Endometrial microvascular endothelial cells (primary cell): Measurements from ENCODE around the gene SLC38A10. TPM values are rescaled to one million over a fixed set of nuclear protein-coding genes. Genes with fewer than 3 reads are reported as not detected.

Experiments
- in situ Hi-C: cut with HindIII; loops from 2 replicates; pipeline ENCODE4 v1.10.0; 2017; ENCODE audit warnings: low sequenced_read_pairs, low pct_unique_long_range_greater_than_20kb; ENCODE audit errors: inconsistent ontology term
- total RNA-seq: library from RNA; depleted of rRNA; stranded (reverse); fragments of >200 nt; gene quantifications from one replicate; pipeline ENCODE4 v1.2.3, GENCODE V29; 2015; ENCODE audit errors: inconsistent ontology term

SLC38A10 gene
- total RNA-seq, 1 donor from 2014 or later: 103 TPM

- in situ Hi-C loops: no loop called here
Observed at GRCh38 chr17:81223762-81224130, 71.4 kb downstream of the SLC38A10 start.

GRCh38 chr17:81222906-81223761 lies 72.0 kb downstream of the SLC38A10 start, which contains the start of gene CEP131:
Gene CEP131, minus strand, starts transcription at chr17:81222965. Its CDS starts 2,909 bp downstream, at chr17:81220056.
- in situ Hi-C loops: no loop called here

GRCh38 chr17:81222620-81222905 lies 72.5 kb downstream of the SLC38A10 start:
- in situ Hi-C loops: no loop called here

GRCh38 chr17:81221842-81222619 lies 73.1 kb downstream of the SLC38A10 start:
- in situ Hi-C loops: no loop called here

- in situ Hi-C loops: no loop called here
Observed at GRCh38 chr17:81221371-81221841, 73.7 kb downstream of the SLC38A10 start.

GRCh38 chr17:81219476-81220180 lies 75.5 kb downstream of the SLC38A10 start:
- in situ Hi-C loops: no loop called here

GRCh38 chr17:81218991-81219390 lies 76.1 kb downstream of the SLC38A10 start:
- in situ Hi-C loops: no loop called here

- in situ Hi-C loops: no loop called here
Observed at GRCh38 chr17:81218459-81218858, 76.6 kb downstream of the SLC38A10 start.

GRCh38 chr17:81217491-81217890 lies 77.6 kb downstream of the SLC38A10 start:
- in situ Hi-C loops: no loop called here

- in situ Hi-C loops: no loop called here
Observed at GRCh38 chr17:81213978-81214377, 81.1 kb downstream of the SLC38A10 start.

GRCh38 chr17:81212365-81212764 lies 82.7 kb downstream of the SLC38A10 start:
- in situ Hi-C loops: no loop called here

GRCh38 chr17:81210868-81211267 lies 84.2 kb downstream of the SLC38A10 start:
- in situ Hi-C loops: no loop called here

GRCh38 chr17:81210466-81210865 lies 84.6 kb downstream of the SLC38A10 start:
- in situ Hi-C loops: no loop called here

- in situ Hi-C loops: no loop called here
Observed at GRCh38 chr17:81209141-81209540, 86.0 kb downstream of the SLC38A10 start.

- in situ Hi-C loops: no loop called here
Observed at GRCh38 chr17:81208651-81209050, 86.5 kb downstream of the SLC38A10 start.

GRCh38 chr17:81207610-81208581 lies 87.2 kb downstream of the SLC38A10 start:
- in situ Hi-C loops: no loop called here

- in situ Hi-C loops: no loop called here
Observed at GRCh38 chr17:81206657-81207056, 88.5 kb downstream of the SLC38A10 start.

GRCh38 chr17:81206166-81206565 lies 88.9 kb downstream of the SLC38A10 start:
- in situ Hi-C loops: no loop called here
